SU-DHL-6 (cell line): Measurements from ENCODE around the gene EFNA5.

ENCODE experiments used
- H2AFZ ChIP-seq: fragments of 200-600 bp; sonication (generic); 2 replicates; pipeline ENCODE4 v1.6.1; 2014; ENCODE audit warnings: low read depth, mild to moderate bottlenecking, moderate library complexity, mixed read lengths, antibody characterized with exemption, low read length; ENCODE audit not compliant: severe bottlenecking
- H3F3A ChIP-seq: fragments of 200-600 bp; shearing (Covaris generic); 2 replicates; pipeline ENCODE4 v1.6.0; 2016; ENCODE audit warnings: antibody characterized with exemption, mild to moderate bottlenecking; ENCODE audit not compliant: insufficient read depth
- H3K27ac ChIP-seq: fragments of 200-600 bp; sonication (generic); 2 replicates; pipeline ENCODE4 v1.5.1; 2016; ENCODE audit warnings: low read depth, mild to moderate bottlenecking, low read length, moderate library complexity, mixed read lengths
- H3K27me3 ChIP-seq: fragments of 200-600 bp; sonication (generic), shearing (Covaris generic); 2 replicates; pipeline ENCODE4 v1.6.0; 2014; ENCODE audit warnings: mild to moderate bottlenecking, low read length
- H3K36me3 ChIP-seq: fragments of 200-600 bp; sonication (generic); 2 replicates; pipeline ENCODE4 v1.6.1; 2014; ENCODE audit warnings: mild to moderate bottlenecking, low read length, mixed read lengths
- H3K4me2 ChIP-seq: fragments of 300-600, 200-600 bp; shearing (Covaris generic), sonication (generic); 2 replicates; pipeline ENCODE4 v1.6.0; 2014; ENCODE audit warnings: low read length, low read depth, mild to moderate bottlenecking; ENCODE audit not compliant: poor library complexity, severe bottlenecking
- H3K4me3 ChIP-seq: fragments of 200-600 bp; sonication (generic); 2 replicates; pipeline ENCODE4 v1.5.1; 2014; ENCODE audit warnings: antibody characterized with exemption, low read length, mild to moderate bottlenecking, mixed read lengths; ENCODE audit not compliant: insufficient read depth, poor library complexity, severe bottlenecking
- H3K79me2 ChIP-seq: fragments of 200-600 bp; sonication (generic); 2 replicates; pipeline ENCODE4 v1.6.1; 2014; ENCODE audit warnings: mild to moderate bottlenecking, low read length, moderate library complexity; ENCODE audit not compliant: insufficient read depth
- H3K9ac ChIP-seq: fragments of 200-600 bp; sonication (generic); 2 replicates; pipeline ENCODE4 v1.7.0; 2014; ENCODE audit warnings: mild to moderate bottlenecking, low read length
- H3K9me2 ChIP-seq: fragments of 200-600 bp; sonication (generic); replicated peaks from 2 replicates; pipeline ENCODE4 v1.6.1; 2014; ENCODE audit warnings: low read length; ENCODE audit not compliant: insufficient read depth
- H3K9me3 ChIP-seq: fragments of 200-600 bp; sonication (generic); 2 replicates; pipeline ENCODE4 v1.6.1; 2014; ENCODE audit warnings: low read length, mixed read lengths; ENCODE audit not compliant: insufficient read depth
- H4K20me1 ChIP-seq: fragments of 200-600 bp; sonication (generic); 2 replicates; pipeline ENCODE4 v1.6.1; 2014; ENCODE audit warnings: low read depth, mild to moderate bottlenecking, antibody characterized with exemption, low read length, moderate library complexity, mixed read lengths
- EZH2phosphoT487 ChIP-seq: fragments of 200-600 bp; sonication (generic), shearing (Covaris generic); conservative IDR thresholded peaks from 2 replicates; pipeline ENCODE4 v1.6.1; 2018; ENCODE audit warnings: mild to moderate bottlenecking, antibody characterized with exemption, low read length, moderate library complexity, mixed read lengths
- TF ChIP-seq, protein P1 (sequence below): fragments of 200-600 bp; sonication (generic); IDR thresholded peaks from one replicate; pipeline ENCODE4 v1.5.1; 2017; ENCODE audit warnings: antibody characterized with exemption, mild to moderate bottlenecking, low read length, moderate library complexity; ENCODE audit not compliant: insufficient read depth, poor library complexity, severe bottlenecking

The EFNA5 gene

DNA sequence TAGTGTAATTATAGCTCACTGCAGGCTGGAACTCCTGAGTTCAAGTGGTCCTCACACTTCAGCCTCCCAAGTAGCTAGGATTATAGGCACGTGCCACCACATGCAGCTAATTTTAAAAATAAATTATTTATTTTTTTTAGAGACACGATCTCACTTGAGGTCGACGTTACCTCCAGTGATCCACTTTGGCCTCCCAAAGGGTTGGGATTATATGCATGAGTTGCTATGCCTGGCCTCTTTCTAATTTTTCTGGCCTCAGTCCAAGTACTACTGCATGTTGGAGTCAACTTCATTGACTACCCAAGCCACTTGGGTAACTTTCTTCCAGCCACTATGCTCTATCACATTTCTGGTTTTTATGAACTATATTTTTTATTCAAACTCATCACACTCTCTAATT lies 148.3 kb downstream of the EFNA5 start:
- Histone ChIP-seq H3K9me2 (no peaks in the 10 kb centered on the region), H3K4me3 (no peak overlapping the region), H2AFZ (no peak overlapping the region), H3K9ac (no peak overlapping the region), H3K27ac (no peak overlapping the region), H3K36me3 (no peaks in the 10 kb centered on the region), H4K20me1 (no peaks in the 10 kb centered on the region), H3K27me3 (no peaks in the 10 kb centered on the region; the same call in 1 of the 2 replicates), H3K4me2 (no peak overlapping the region), H3K79me2 (no peaks in the 10 kb centered on the region), H3F3A (no peaks in the 10 kb centered on the region), H3K9me3 (no peaks in the 10 kb centered on the region)
- TF ChIP-seq, protein P1, sequence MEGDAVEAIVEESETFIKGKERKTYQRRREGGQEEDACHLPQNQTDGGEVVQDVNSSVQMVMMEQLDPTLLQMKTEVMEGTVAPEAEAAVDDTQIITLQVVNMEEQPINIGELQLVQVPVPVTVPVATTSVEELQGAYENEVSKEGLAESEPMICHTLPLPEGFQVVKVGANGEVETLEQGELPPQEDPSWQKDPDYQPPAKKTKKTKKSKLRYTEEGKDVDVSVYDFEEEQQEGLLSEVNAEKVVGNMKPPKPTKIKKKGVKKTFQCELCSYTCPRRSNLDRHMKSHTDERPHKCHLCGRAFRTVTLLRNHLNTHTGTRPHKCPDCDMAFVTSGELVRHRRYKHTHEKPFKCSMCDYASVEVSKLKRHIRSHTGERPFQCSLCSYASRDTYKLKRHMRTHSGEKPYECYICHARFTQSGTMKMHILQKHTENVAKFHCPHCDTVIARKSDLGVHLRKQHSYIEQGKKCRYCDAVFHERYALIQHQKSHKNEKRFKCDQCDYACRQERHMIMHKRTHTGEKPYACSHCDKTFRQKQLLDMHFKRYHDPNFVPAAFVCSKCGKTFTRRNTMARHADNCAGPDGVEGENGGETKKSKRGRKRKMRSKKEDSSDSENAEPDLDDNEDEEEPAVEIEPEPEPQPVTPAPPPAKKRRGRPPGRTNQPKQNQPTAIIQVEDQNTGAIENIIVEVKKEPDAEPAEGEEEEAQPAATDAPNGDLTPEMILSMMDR, result no peak

DNA sequence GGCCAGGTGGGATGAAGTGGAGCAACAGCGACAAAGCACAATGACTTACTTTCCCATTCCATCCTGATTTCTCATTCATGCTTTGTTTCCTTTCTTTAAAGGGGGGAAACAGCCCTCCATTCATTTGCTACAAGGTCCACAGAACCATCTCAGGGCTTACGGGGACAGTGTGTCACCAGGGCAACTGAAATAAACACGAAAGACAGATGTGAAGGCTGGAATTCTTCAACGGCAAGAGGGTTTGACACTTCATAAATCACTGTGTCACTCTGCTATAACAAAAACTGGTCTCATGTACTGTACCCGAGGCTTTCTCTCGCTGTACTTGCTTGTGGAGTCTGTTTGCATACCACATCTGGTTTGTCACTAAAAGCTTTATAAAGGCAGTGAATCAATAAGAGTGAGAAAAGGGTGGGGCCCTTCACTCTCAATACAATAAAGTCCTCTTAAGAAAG lies 150.8 kb downstream of the EFNA5 start:
- no peaks in the 10 kb centered on the region for H3K79me2 ChIP-seq
- no peaks in the 10 kb centered on the region for H3F3A ChIP-seq
- H3K36me3 ChIP-seq, result no peaks in the 10 kb centered on the region
- no peaks in the 10 kb centered on the region for H4K20me1 ChIP-seq
- H3K4me3 ChIP-seq, result no peak overlapping the region
- H3K9ac ChIP-seq, result no peak overlapping the region
- no peaks in the 10 kb centered on the region for H3K9me2 ChIP-seq
- no peaks in the 10 kb centered on the region; the same call in 1 of the 2 replicates for H3K27me3 ChIP-seq
- no peak for TF ChIP-seq EZH2phosphoT487
- TF ChIP-seq, protein P1, result no peak
- H2AFZ ChIP-seq, result peak overlapping the region; percentile 73
- peak overlapping the region; percentile 22 for H3K4me2 ChIP-seq
- H3K27ac ChIP-seq, result no peak overlapping the region
- no peaks in the 10 kb centered on the region for H3K9me3 ChIP-seq

DNA sequence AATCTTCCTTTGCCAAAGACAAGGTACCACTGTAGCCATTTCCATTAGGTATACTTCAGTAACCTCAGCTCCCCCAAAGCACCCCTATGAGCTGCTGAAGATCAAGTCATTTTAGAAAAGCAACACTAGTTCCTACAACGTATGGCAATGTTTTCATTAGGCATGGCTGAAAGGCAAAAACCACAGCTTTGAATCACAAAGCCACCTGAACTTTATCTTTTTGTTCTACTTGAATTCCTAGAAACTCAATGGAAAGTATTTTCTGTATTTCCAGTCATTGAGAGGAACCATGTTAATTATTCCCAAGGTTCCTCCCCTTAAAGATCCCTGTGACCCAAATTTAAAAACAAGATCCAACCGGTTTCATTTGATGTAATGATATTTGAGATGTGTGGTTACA lies 152.1 kb downstream of the EFNA5 start:
- Histone ChIP-seq H3K9me2 (no peaks in the 10 kb centered on the region), H3K4me2 (no peak overlapping the region), H3K9ac (no peak overlapping the region)

More for the DNA sequence above, 152.1 kb downstream of the EFNA5 start:
- no peaks in the 10 kb centered on the region for H3K27me3 ChIP-seq
- no peaks in the 10 kb centered on the region for H3K9me3 ChIP-seq
- H4K20me1 ChIP-seq, result no peaks in the 10 kb centered on the region
- H3K27ac ChIP-seq, result no peak overlapping the region
- H3K36me3 ChIP-seq, result no peaks in the 10 kb centered on the region
- no peaks in the 10 kb centered on the region for H3K79me2 ChIP-seq
- no peak overlapping the region for H2AFZ ChIP-seq
- H3K4me3 ChIP-seq, result no peak overlapping the region
- H3F3A ChIP-seq, result peaks cover 10% of the 10 kb centered on the region
- no peak for TF ChIP-seq EZH2phosphoT487
- TF ChIP-seq, protein P1, result no peak
